VCaP (cell line): ENCODE measurements around the gene THOC6.
"Not testable (repeated sequence)": the region's sequence is repeated elsewhere in the genome, so short reads cannot be mapped to it uniquely, and the experiment has no call there.

ENCODE experiments used
- H3K27ac ChIP-seq: fragments of 450-650 bp; 2 replicates; pipeline ENCODE4 v1.5.1; 2017
- CTCF ChIP-seq: fragments of 450-650 bp; conservative IDR thresholded peaks from 2 replicates; pipeline ENCODE4 v1.5.1; 2017; ENCODE audit warnings: mild to moderate bottlenecking, moderate library complexity

Gene THOC6

GRCh38 chr16:3062553-3062952, 38.7 kb downstream of the THOC6 start:
- TF ChIP-seq CTCF: no peak

DNA sequence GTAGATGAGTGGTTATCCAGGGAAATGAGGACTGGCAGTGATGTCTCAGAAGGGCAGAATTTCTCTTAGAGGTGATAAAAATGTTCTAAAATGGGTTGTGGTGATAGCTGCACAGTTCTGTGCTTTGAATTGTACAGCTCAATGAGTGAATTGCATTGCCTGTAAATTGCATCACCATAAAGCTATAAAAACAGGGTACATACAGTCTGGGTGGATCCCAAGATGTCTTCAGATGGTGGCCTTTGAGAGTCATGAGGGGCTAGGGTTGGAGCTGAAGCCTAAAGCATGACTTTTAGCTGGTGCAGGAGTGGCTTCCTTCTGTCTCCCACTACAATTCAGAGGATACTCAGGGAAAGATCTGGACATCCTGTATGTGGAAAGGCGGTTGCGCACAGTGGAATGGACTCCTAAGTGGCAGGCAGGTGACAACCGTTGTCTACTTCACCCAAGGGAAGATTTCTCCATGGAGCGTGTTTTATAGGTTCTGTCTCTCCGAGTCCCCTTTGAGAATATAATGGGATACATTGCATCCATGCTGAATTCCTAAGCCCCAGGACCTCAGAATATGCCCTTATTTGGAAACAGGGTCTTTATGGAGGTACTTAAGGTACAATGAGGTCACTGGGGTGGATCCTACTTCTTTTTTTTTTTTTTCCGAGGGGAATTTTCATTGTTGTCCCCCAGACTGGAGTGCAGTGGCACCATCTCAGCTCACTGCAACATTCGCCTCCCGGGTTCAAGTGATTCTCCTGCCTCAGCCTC, 40.0 kb downstream of the THOC6 start:
- no peak overlapping the region for H3K27ac ChIP-seq
- no peak for TF ChIP-seq CTCF

More at GRCh38 chr16:3062553-3062952, 38.7 kb downstream of the THOC6 start:
- no peak overlapping the region for H3K27ac ChIP-seq

DNA sequence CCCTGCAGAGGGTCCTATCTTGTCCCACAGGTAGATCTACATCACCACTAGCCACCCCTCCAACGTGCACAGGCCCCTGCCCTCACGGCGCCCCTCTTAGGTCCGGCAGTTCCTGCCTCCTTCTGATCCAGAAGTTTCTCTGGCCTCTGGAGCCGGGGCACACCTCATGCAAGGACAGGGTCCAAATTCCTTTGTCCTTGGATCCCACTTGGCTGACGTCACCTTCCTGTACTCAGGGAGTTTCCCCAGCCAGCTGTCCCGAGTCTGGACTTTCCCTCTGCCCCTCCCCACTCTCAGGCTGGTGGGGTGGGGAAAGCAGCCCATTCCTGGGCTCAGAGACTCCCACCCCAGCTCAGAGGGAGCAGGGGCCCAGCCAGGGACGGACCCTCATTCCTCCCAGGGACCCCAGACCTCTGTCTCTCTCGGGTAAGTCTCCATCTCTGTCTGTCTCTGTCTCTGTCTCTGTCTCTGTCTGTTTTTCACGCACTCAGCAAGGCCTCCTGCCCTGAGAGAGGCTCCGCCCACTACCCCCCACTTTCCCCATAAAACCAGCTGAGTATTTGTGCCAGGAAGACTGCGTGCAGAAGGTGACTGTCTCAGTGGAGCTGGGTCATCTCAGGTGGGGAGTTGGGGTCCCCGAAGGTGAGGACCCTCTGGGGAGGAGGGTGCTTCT, 41.4 kb downstream of the THOC6 start, which contains the start of gene IL32:
Gene IL32, plus strand, starts transcription at position 572 of the 673 bp plus-strand sequence. CDS start 172 bp downstream, outside the sequence.
- no peak for TF ChIP-seq CTCF
- H3K27ac ChIP-seq: no peak within 1 kb of the TSS

DNA sequence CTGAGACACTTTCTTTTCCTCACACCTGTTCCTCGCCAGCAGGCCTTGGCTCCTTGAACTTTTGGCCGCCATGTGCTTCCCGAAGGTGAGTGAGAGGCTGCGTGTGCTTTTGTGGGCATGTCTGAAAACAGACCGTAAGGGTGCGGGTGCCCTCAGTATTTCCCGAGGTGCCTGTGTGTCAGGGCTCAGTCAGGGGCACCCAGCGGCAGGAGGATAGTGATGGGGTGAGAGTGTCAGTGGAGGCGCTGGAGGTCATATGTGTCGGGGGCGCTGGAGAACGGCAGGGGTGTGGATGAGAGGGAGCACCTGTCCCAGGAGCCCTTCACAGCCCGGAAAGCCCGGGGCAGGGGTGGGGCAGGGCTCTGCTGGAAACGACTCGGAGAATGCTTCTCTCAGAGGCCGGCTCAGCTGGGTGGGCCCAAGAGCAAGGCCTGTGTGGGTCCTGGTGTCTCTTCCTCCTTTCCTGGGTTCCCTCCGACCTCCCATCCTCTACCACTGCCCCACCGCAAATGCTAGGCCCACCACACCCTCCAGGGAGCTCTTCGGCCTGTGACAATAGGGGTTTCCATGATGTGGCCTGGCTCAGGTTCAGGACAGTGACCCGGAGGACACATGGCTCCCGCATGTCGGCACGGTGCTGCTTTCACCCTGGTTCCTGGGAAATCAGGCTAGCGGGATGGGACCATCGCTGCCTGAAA, 42.1 kb downstream of the THOC6 start:
- no peak for TF ChIP-seq CTCF
- no peak overlapping the region for H3K27ac ChIP-seq

GRCh38 chr16:3066440-3066748, 42.6 kb downstream of the THOC6 start:
- no peak overlapping the region for H3K27ac ChIP-seq
- TF ChIP-seq CTCF: no peak

DNA sequence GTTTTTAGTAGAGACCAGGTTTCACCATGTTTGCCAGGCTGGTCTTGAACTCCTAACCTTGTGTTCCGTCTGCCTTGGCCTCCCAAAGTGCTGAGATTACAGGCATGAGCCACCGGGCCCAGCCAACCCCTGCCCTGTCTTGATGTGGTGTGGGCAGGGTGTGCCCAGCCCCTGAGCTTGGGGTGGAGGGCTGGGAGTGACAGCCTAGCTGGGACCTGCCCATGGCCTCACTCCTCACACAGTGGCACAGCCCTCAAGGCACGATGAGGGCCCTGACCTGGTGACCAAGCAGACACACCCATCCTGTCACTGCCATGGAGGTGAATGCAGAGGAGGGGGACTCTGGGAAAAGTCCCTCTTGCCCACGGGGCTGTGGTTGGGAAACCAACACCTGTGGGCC, 44.7 kb downstream of the THOC6 start:
- H3K27ac ChIP-seq: no peak overlapping the region
- no peak for TF ChIP-seq CTCF

GRCh38 chr16:3069146-3069545, 45.3 kb downstream of the THOC6 start:
- H3K27ac ChIP-seq: not testable (repeated sequence)
